ENCODE data around the gene NBEA. TPM values are rescaled to one million over a fixed set of nuclear protein-coding genes. Genes with fewer than 3 reads are reported as not detected.

The NBEA gene
- total RNA-seq, 3 donors from 2014 or later (not counting 1 experiment from before 2014, with no cell fraction given), result 0.27 to 0.66 (median 0.33) TPM

GRCh38 chr13:35480346-35480745 is 538.3 kb downstream of the NBEA start:
- Histone ChIP-seq H3K4me3 (ENCODE audit: low read length) (no peak overlapping the region), H3K27me3 (ENCODE audit: control insufficient read depth, insufficient read depth, low read length) (peaks cover 52% of the 10 kb centered on the region), H3K4me1 (ENCODE audit: control insufficient read depth, insufficient read depth, low read length) (peaks cover 23% of the 10 kb centered on the region), H3K9me3 (ENCODE audit: control insufficient read depth, insufficient read depth, low read length) (peaks cover 3% of the 10 kb centered on the region), H3K27ac (ENCODE audit: low read length) (no peak overlapping the region), H3K36me3 (ENCODE audit: control insufficient read depth, insufficient read depth, low read length) (no peaks in the 10 kb centered on the region)
- TF ChIP-seq CTCF (IDR thresholded peaks at IDR 0.05), result no peak
- ATAC-seq (no peak), DNase-seq (no peak)
- H3K27ac Mint-ChIP-seq, result no peak overlapping the region
- peaks cover 56% of the 10 kb centered on the region in 2 donors for H3K27me3 Mint-ChIP-seq (ENCODE audit: low read depth in 2 of 2)
- no peaks in the 10 kb centered on the region for H3K9me3 Mint-ChIP-seq
- intact Hi-C loops (cut with micrococcal nuclease), result no loop called here
- H3K36me3 Mint-ChIP-seq, result no peaks in the 10 kb centered on the region
- peaks cover 27 to 31% of the 10 kb centered on the region in 2 donors for H3K4me1 Mint-ChIP-seq
- no CpG with 5 or more reads among the region's 2 CpGs for WGBS (ENCODE audit: insufficient coverage)
- H3K4me3 Mint-ChIP-seq, result no peak overlapping the region

GRCh38 chr13:35481777-35482176 is 539.7 kb downstream of the NBEA start:
- Mint-ChIP-seq H3K27me3 (ENCODE audit: low read depth in 2 of 2) (peaks cover 43 to 51% of the 10 kb centered on the region in 2 donors), H3K27ac (no peak overlapping the region), H3K36me3 (no peaks in the 10 kb centered on the region), H3K9me3 (no peaks in the 10 kb centered on the region), H3K4me1 (peaks cover 13 to 17% of the 10 kb centered on the region in 2 donors), H3K4me3 (no peak overlapping the region)
- H3K27ac ChIP-seq (ENCODE audit: low read length), result no peak overlapping the region
- TF ChIP-seq CTCF (IDR thresholded peaks at IDR 0.05), result no peak
- intact Hi-C loops (cut with micrococcal nuclease), result no loop called here
- peaks cover 40% of the 10 kb centered on the region for H3K27me3 ChIP-seq (ENCODE audit: control insufficient read depth, insufficient read depth, low read length)
- DNase-seq (no peak), ATAC-seq (no peak)
- WGBS (ENCODE audit: insufficient coverage), result 100% methylated on average over 1 of the region's 2 CpGs
- H3K4me3 ChIP-seq (ENCODE audit: low read length), result no peak overlapping the region
- H3K36me3 ChIP-seq (ENCODE audit: control insufficient read depth, insufficient read depth, low read length), result no peaks in the 10 kb centered on the region
- no peaks in the 10 kb centered on the region for H3K9me3 ChIP-seq (ENCODE audit: control insufficient read depth, insufficient read depth, low read length)
- peaks cover 9% of the 10 kb centered on the region for H3K4me1 ChIP-seq (ENCODE audit: control insufficient read depth, insufficient read depth, low read length)

GRCh38 chr13:35482527-35482926 is 540.5 kb downstream of the NBEA start:
- H3K27me3 Mint-ChIP-seq (ENCODE audit: low read depth in 2 of 2), result peaks cover 39 to 46% of the 10 kb centered on the region in 2 donors
- Histone ChIP-seq H3K27ac (ENCODE audit: low read length) (no peak overlapping the region), H3K27me3 (ENCODE audit: control insufficient read depth, insufficient read depth, low read length) (peaks cover 33% of the 10 kb centered on the region), H3K9me3 (ENCODE audit: control insufficient read depth, insufficient read depth, low read length) (no peaks in the 10 kb centered on the region), H3K4me3 (ENCODE audit: low read length) (no peak overlapping the region), H3K36me3 (ENCODE audit: control insufficient read depth, insufficient read depth, low read length) (no peaks in the 10 kb centered on the region), H3K4me1 (ENCODE audit: control insufficient read depth, insufficient read depth, low read length) (peaks cover 9% of the 10 kb centered on the region)
- no peak overlapping the region for H3K4me3 Mint-ChIP-seq
- H3K4me1 Mint-ChIP-seq, result peaks cover 10 to 11% of the 10 kb centered on the region in 2 donors
- no peak for TF ChIP-seq CTCF (IDR thresholded peaks at IDR 0.05)
- intact Hi-C loops (cut with micrococcal nuclease), result no loop called here
- no peak overlapping the region for H3K27ac Mint-ChIP-seq
- H3K36me3 Mint-ChIP-seq, result no peaks in the 10 kb centered on the region
- WGBS (ENCODE audit: insufficient coverage), result no CpG with 5 or more reads among the region's 1 CpG
- no peaks in the 10 kb centered on the region for H3K9me3 Mint-ChIP-seq
- DNase-seq, result no peak
- no peak for ATAC-seq

- no peak for ATAC-seq
- Histone ChIP-seq H3K27me3 (ENCODE audit: control insufficient read depth, insufficient read depth, low read length) (peaks cover 24% of the 10 kb centered on the region), H3K4me3 (ENCODE audit: low read length) (no peak overlapping the region), H3K4me1 (ENCODE audit: control insufficient read depth, insufficient read depth, low read length) (peaks cover 2% of the 10 kb centered on the region), H3K27ac (ENCODE audit: low read length) (no peak overlapping the region), H3K9me3 (ENCODE audit: control insufficient read depth, insufficient read depth, low read length) (no peaks in the 10 kb centered on the region), H3K36me3 (ENCODE audit: control insufficient read depth, insufficient read depth, low read length) (no peaks in the 10 kb centered on the region)
- Mint-ChIP-seq H3K9me3 (no peaks in the 10 kb centered on the region), H3K27me3 (ENCODE audit: low read depth in 2 of 2) (peaks cover 30 to 38% of the 10 kb centered on the region in 2 donors), H3K4me1 (peaks cover 1 to 2% of the 10 kb centered on the region in 2 donors), H3K27ac (no peak overlapping the region), H3K36me3 (no peaks in the 10 kb centered on the region), H3K4me3 (no peak overlapping the region)
- whole genome bisulfite sequencing (ENCODE audit: insufficient coverage), result 94% methylated on average over 1 of the region's 3 CpGs
- no peak for DNase-seq
- no peak for TF ChIP-seq CTCF (IDR thresholded peaks at IDR 0.05)
- intact Hi-C loops (cut with micrococcal nuclease), result no loop called here
Measured at GRCh38 chr13:35483761-35484160, 541.7 kb downstream of the NBEA start.

Measured in natural killer cell (primary cell).